ENCODE results near the gene UNC45B. TPM values are rescaled to one million over a fixed set of nuclear protein-coding genes. Genes with fewer than 3 reads are reported as not detected.

The UNC45B gene, protein sequence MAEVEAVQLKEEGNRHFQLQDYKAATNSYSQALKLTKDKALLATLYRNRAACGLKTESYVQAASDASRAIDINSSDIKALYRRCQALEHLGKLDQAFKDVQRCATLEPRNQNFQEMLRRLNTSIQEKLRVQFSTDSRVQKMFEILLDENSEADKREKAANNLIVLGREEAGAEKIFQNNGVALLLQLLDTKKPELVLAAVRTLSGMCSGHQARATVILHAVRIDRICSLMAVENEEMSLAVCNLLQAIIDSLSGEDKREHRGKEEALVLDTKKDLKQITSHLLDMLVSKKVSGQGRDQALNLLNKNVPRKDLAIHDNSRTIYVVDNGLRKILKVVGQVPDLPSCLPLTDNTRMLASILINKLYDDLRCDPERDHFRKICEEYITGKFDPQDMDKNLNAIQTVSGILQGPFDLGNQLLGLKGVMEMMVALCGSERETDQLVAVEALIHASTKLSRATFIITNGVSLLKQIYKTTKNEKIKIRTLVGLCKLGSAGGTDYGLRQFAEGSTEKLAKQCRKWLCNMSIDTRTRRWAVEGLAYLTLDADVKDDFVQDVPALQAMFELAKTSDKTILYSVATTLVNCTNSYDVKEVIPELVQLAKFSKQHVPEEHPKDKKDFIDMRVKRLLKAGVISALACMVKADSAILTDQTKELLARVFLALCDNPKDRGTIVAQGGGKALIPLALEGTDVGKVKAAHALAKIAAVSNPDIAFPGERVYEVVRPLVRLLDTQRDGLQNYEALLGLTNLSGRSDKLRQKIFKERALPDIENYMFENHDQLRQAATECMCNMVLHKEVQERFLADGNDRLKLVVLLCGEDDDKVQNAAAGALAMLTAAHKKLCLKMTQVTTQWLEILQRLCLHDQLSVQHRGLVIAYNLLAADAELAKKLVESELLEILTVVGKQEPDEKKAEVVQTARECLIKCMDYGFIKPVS
- under 0.01 TPM in 1 of 2 replicates, not detected in the other for total RNA-seq

DNA sequence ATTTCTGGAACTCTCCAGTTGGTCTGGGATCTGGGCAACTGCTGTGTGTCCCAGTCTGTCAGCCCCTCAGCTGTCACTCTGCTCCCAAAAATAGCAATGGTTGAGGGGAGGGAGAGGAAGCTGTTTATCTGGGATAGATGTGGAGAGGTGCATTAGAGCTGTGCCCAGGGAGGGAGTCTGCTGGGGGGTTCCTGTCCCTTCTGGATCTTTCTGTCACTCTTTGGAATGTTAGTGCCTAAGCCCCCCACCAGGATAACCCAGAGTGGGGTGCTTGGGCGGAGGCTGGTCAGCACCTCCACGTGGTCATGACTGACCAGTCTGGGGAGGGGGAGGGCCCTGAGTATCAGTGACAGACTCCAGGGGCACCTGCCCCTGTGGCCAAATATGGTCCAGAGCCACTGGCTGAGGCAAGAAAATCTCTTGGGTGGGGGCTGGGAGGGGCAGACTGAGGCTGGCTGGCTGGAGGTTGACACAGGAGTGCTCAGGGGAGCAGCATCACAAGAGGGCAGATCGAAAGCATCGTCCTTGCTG lies at the start of gene UNC45B:
Gene UNC45B, plus strand, starts transcription at position 443 of the 531 bp plus-strand sequence. CDS start 447 bp downstream, outside the sequence.

DNA sequence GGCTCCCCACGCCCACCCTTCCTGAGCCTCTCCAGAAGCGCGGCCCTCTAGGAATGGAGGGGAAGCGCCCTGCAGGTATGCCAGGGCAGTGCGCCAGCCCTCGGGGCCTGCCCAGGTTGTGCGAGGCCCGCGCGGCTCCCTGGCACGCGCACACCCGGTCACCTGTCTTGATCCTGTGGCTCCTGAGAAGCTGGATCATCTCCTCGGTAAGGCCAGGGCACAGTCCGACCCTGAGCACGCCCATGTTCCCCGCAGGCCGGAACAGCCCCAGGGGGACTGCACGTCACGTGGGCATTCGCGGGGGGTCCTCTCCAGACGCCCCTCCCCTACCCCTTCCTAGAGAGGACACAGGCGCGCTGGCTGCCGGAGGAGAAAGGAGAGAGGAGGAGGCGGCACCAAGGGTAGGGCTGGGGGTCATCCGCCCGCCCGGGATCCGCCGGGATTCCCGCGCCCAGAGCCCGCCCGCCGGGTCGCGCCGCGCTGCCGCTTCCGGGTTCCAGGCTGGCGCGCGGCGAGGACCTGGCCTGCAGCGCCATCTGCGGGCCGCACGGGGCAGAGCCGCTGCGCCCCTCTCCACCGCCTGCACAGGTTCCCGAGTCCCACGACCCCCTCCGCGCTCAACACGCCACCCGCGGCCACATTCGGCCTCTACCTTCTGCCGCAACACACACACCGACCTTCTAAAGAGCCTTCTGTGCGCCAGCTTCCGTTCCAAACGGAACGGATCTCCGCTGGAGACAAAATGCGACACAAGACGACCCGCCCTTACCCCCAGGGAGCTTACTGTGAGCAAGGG lies 28.0 kb upstream of the UNC45B start, which contains the start of gene RAD51D:
Gene RAD51D, minus strand, starts transcription at position 491 of the 796 bp plus-strand sequence. Its CDS starts 247 bp downstream, at position 244.

DNA sequence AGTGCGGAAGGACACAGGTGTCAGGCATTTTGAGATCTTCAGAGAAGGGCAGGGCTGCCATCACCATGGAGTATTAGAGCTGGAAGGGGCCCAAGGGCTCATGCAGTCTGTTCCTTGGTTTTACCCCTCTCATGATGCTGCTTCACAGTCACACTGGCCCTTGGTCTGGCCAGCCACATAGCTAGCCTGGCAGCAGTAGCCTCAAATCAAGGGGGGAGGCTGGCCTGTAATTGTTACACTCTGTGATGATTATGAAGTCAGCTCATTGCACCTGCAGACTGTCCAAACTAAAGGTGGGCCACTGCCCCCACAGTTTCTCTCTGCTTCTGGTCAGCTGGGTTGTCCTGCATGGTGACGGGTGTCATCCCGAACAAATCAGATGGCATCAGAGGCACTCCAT lies 26.3 kb upstream of the UNC45B start, which contains the start of gene FNDC8:
Gene FNDC8, plus strand, starts transcription at position 301 of the 400 bp plus-strand sequence. Its CDS starts 79 bp downstream, at position 380.

DNA sequence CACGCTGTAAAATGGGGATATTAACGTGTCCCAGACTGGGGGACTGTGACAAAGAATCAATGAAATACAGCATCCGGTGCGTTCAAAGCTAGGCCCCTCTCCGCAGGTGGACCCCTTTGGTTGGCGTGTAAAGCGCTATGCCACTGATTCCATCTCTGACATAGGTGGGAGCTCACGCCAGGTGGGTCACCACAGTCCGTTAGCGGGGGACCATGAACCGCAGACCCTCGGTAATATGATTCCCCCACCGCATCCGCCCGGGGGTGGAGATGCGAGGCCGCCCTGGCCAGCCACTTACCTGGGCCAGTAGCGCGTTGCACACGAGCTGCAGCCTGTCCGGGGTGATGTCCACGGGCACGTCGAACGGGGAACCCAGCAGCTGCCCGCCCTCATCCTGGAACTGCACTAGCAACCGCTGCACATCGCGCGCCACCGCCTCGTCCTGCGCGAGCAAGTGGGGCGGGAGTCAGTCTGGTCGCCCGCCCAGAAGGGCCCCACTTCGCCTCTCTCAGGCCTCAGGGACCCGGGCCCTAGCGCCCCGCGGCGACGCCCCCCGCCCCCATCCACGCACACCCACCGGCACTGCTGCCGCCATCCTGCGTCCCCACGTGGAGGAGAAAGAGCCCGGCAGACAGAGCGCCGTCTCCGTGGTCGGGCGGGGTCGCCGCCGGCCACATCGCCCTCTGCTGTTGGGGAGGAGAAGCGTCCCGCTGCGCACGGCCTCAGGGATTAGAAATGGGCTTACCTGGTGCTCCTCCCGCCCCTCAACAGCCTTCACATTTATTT lies 5.7 kb upstream of the UNC45B start, which contains the start of gene NLE1:
Gene NLE1, minus strand, starts transcription at position 623 of the 786 bp plus-strand sequence. Its CDS starts 28 bp downstream, at position 595.

DNA sequence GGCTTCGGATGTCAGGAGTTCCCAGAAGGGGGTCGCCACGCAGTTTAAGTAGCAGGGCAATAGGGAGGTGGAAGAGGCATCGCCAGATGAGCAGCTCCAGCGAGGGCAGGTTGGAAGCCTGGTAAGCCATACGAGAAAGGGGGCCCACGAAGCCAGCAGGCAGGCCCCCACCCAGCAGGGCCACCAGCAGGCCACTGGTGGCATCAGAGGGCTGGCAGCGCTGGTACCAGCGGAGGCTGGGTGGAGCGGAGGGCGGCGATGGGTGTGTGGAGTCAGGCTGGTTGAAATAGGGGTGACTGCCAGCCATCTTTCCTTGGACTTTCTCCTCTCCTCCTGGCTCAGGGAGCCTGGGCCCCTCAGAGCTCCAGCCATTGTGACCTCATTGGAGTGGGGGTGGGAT lies 46.4 kb downstream of the UNC45B start, which contains the start of gene SLC35G3:
Gene SLC35G3, minus strand, starts transcription at position 393 of the 400 bp plus-strand sequence. Its CDS starts 86 bp downstream, at position 307.

Other genes starting within 250 kb of the UNC45B start
- 0.62 and 0.91 TPM in 2 replicates for gene CCT6B, start 186.4 kb upstream of the UNC45B start, total RNA-seq
- gene ZNF830, start 186.3 kb upstream of the UNC45B start, total RNA-seq = 9.5 and 12.8 TPM in 2 replicates
- gene LIG3, start 167.3 kb upstream of the UNC45B start, total RNA-seq = 23.9 and 28.1 TPM in 2 replicates
- gene RFFL, start 84.1 kb upstream of the UNC45B start, total RNA-seq = 18.5 and 25.1 TPM in 2 replicates
- 5.9 and 15.5 TPM in 2 replicates for gene RAD51D, start 28.0 kb upstream of the UNC45B start, total RNA-seq
- gene FNDC8, start 26.2 kb upstream of the UNC45B start, total RNA-seq = not detected in 2 replicates
- gene NLE1, start 5.5 kb upstream of the UNC45B start, total RNA-seq = 26.0 and 34.0 TPM in 2 replicates
- not detected in 2 replicates for gene SLC35G3, start 46.6 kb downstream of the UNC45B start, total RNA-seq
- 30.3 and 53.1 TPM in 2 replicates for gene SLFN5, start 95.3 kb downstream of the UNC45B start, total RNA-seq
- 0.16 and 2.0 TPM in 2 replicates for gene SLFN11, start 225.8 kb downstream of the UNC45B start, total RNA-seq

Data from hair follicular keratinocyte (primary cell).